HG03432 (cell line): Measurements from ENCODE around the gene COX7A1.
"Not testable (repeated sequence)": the region's sequence is repeated elsewhere in the genome, so short reads cannot be mapped to it uniquely, and the experiment has no call there.

Experiments
- ATAC-seq: cut with Tn5 transposase; IDR thresholded peaks from one replicate; pipeline ENCODE4 v1.9.1; 2021; ENCODE audit warnings: mild to moderate bottlenecking, moderate library complexity; ENCODE audit not compliant: unreplicated experiment

The COX7A1 gene

DNA sequence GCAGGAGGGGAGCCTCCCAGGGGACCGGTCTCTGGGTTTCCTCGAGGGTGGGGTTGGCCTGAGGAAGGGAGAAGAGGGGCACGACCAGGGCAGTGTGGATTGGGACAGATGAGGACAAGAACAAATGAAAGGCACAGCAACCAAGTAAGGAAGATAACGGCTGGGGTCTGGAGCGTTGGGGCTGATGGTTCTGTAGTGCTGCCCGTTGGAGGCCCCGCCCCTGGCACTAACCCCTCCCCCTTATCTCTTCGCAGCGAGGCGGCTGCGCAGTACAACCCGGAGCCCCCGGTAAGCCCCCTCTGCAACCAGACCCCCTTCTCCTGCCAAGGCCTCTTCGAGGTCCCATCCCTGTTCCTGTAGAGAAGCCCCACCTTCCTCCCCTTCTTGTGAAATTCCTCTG is 10.2 kb downstream of the COX7A1 start:
- ATAC-seq: no peak

GRCh38 chr19:36141039-36141927 is 11.0 kb downstream of the COX7A1 start:
- ATAC-seq: peak; percentile 52

GRCh38 chr19:36140304-36141038 is 11.8 kb downstream of the COX7A1 start:
- ATAC-seq: peak; percentile 9

GRCh38 chr19:36139473-36140303 is 12.6 kb downstream of the COX7A1 start, which contains the start of gene CAPNS1:
CAPNS1 (plus strand) TSS chr19:36140066; CDS start chr19:36141012, 946 bp downstream.
- peak; percentile 81 for ATAC-seq

DNA sequence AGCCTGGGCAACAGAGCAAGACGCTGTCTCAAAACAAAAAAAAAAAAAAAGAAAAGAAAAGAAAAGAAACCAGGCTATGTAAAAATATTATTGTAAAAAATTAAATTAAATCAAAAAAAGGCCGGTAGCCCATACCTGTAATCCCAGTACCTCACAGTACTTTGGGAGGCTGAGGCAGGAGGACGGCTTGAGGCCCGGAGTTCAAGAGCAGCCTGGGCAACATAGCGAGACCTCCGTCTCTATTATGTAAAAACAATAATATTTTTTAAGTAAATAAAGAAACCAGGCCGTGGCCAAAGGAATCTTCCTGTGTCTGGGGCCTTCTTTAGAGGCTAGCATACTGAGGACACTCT is 13.2 kb downstream of the COX7A1 start:
- no peak for ATAC-seq

GRCh38 chr19:36136964-36137686 is 15.1 kb downstream of the COX7A1 start:
- no peak for ATAC-seq

GRCh38 chr19:36134867-36135266 is 17.4 kb downstream of the COX7A1 start:
- not testable (repeated sequence) for ATAC-seq

GRCh38 chr19:36131221-36131620 is 21.0 kb downstream of the COX7A1 start:
- ATAC-seq: not testable (repeated sequence)

DNA sequence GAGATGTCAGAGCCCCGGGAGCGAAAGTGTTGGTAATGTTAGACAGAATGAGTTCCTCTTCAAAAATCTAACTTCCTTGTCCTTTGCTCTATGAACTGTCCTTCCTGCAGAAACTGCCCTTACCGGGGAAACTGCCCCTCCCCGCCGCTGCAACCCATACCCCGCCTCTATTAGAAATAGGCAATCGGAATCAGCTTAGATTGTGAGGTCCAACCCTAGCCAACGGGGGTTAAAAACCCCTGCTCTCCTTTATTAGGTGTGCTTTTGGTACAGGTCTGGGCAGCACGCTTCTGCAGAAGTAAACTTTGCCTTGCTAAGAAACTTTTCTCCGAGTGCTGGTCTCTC is 23.9 kb downstream of the COX7A1 start:
- ATAC-seq: no peak

DNA sequence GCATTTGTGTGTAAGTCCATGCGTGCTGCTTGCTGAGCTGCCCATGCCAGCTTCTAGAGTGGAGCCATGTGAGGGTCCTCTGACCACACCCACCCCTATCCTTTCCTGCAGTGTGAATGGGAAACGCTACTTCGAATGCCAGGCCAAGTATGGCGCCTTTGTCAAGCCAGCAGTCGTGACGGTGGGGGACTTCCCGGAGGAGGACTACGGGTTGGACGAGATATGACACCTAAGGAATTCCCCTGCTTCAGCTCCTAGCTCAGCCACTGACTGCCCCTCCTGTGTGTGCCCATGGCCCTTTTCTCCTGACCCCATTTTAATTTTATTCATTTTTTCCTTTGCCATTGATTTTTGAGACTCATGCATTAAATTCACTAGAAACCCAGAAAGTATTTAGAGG is 26.7 kb downstream of the COX7A1 start:
- no peak for ATAC-seq

GRCh38 chr19:36121486-36122124 is 30.6 kb downstream of the COX7A1 start:
- ATAC-seq: no peak

- no peak for ATAC-seq
Measured at GRCh38 chr19:36120984-36121358, 31.3 kb downstream of the COX7A1 start.

DNA sequence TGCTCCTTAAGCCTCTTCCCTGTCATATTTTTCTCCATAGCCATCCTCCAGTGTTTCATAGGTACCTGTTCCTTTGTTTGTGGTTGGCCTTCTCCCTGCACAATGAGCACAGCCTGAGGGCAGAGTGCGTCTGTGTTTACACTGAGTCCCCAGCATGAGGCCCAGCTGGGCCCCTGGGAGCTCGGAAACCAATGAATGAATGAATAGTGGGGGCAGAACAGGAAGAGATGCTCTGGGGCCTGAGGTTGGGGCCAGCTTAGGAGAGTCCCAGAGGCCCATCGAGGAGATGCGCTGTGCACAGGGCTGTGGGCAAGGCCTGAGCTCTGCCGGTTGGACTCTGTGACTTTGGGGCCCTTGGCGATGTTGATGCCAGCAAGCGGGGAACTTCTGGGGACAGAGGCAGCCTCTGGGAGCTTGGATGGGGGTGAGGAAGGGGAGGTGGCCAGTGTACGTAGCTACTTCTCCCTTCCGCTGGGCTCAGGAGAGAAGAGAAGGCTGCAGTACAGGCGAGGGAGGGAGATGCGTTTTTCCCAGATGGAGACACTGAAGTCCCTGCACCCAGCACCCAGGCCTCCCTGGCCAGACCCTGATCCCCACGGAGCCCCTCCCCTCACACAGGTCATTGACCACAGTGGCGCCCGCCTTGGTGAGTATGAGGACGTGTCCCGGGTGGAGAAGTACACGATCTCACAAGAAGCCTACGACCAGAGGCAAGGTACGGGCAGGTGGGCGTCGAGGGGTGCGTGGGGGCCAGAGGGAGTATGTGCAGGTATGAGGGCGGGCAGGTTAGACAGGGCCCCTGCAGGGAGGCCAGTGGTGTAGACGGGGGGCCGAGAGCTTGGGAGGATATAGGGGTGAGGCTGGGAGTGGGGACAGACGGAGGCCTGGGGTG is 31.9 kb downstream of the COX7A1 start:
- ATAC-seq: no peak

DNA sequence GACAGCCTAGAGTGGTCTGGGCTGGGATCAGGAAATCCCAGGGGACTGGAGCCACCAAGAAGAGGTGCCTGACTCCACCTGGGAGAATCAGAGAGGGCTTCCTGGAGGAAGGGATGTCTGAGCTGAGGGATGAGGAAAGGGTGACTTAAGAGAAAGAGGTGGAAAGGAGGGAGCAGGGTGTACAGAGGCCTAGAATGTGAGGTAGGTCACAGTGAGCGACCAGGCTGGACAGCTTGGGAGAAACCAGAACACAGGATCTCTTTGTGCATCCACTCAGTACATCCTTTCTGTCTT is 36.0 kb downstream of the COX7A1 start:
- no peak for ATAC-seq

- peak; percentile 36 for ATAC-seq
Measured at GRCh38 chr19:36115453-36116343, 36.5 kb downstream of the COX7A1 start, which contains the start of gene TBCB. TBCB (plus strand) TSS chr19:36115468; CDS start chr19:36115561, 93 bp downstream.

GRCh38 chr19:36114721-36115452 is 37.4 kb downstream of the COX7A1 start, which contains the start of gene POLR2I:
POLR2I (minus strand) TSS chr19:36114875; CDS start chr19:36114856, 19 bp downstream.
- peak; percentile 79 for ATAC-seq
